ENCODE results near the gene TMEM273.

The TMEM273 gene

DNA sequence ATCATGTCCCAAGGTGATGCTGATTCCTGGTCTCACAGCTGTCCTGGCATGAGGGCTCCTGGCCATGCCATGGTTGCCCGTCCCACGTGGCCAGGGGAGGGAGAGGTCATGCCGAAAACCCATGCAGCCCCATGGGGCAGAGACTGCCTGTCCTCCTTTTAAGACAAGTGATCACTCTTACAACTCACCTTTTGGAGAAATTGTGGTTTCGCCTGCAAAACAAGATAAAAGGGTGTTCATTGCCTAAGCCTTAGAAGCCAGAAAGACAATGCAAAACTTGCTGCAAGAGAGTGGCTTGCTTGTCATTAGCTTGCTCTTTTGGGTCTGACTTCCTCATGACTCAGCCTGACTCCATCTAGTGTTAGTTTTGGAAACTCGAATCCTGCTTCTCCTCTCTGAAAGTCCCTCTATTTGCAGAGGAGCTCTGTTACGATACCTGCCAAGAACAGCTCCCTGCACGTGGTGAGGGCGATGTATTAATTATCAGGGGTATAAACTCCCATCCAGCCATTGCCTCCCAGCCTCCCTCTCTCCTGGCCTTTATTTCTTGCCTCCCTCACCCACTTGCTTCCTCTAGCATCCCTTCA is 26.7 kb downstream of the TMEM273 start:
- DNase-seq: no peak

DNA sequence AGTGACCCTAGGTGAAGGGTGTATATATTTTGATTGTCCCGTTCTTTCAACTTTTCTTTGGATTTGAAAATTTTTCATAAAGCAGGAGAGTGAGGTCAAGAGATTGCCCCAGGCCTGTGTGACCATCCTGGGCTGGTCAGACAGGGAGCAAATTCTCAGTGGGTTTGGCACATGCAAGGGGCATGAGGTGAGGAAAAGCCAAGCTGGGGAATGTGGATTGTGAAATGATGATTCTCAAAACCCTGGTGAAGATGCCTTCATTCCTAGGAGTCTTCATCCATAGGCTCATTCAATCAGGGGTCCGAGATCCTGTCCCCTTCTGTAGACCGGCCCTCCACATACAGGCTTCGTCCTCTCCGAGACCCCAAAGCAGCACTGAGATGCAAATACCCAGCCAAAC is 27.4 kb downstream of the TMEM273 start:
- DNase-seq: no peak

DNA sequence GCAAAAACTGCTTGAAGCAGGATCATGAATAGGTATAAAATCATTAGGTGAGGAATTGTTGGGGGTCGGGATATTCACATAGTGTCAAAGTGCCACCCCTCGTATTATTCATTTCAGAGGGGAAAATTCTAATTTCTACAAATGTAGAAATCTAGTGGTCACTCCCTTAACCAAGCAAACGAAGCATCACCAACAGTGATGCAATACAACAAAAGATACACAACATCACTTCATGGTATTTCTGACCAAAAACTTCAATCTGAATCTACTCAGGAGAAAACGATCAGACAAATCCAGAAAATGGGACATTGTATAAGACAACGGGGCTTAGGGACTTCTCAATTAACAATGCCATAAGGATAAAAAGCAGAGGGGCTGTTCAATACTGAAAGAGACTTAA is 28.1 kb downstream of the TMEM273 start:
- DNase-seq: no peak

DNA sequence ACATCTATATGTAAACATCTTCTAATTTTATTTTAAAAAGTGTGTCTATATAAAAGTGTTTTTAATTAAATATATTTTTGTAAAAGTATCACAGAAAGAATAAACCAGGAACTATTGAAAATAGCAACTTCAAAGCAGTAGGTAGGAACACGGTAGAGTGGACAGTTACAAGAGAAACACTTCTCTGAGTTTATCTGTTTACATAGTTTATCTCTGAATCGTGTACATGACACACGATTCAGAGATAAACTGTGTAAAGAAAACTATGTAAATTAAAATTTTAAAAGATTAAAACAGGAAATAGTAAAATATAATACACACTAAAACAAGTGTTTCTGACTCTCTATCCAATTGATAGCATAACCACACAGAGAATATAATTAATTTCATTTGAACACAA is 29.3 kb downstream of the TMEM273 start:
- no peak for DNase-seq

DNA sequence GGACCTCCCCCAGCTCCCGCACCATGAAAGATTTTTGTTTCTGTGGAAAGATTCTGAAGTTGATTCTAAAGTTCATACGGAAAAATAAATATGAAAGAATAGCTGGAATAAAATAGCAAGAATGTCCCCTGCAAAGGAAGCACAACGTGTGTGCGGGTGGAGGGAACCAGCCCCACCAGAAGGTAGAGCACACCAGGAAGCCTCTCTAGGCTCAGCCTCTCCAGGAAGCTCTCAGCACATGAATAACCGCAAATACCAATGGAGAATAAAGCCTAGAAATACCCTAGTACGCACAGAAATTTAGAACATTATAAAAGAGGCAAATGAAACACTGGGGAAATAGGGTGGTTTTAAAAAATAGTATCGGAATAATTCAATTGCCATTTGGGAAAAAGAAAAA is 29.8 kb downstream of the TMEM273 start:
- no peak for DNase-seq

DNA sequence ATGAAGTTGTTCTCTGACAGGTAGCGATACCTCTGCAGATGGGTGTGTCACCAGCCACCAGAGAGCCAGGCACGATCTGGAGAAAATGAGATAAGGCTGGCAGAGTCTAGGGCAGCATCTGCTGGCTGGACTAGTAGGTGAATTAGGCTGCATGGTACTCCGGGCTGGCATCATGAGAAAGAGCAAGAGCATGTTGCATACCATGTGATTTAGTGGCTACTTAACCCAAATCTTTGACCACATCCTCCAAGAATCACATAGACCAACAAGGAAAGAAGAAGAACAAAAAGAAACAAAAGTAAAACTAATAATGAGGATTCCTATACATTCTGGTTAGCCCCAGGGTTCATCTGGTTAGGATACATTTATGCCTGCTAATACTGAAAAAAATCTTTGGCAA is 31.0 kb downstream of the TMEM273 start:
- no peak for DNase-seq

DNA sequence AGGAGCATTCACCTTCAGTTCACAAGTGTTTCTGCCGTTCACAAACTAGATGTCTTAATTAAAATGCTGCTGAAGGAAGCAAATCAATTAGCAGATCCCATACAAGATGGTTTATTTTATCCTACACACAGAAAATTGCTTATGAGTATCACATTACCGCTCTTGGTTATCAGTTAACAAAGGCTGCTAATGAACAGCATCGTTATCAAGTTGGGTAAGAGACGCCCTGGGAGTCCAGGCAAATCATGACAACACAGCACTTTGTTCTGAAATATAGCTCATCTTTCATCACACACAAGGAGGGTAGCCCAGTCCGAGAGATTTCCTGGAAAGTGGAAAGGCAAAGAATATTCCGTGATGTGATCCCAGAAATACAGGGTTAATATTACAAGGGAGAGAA is 33.5 kb downstream of the TMEM273 start:
- no peak for DNase-seq

DNA sequence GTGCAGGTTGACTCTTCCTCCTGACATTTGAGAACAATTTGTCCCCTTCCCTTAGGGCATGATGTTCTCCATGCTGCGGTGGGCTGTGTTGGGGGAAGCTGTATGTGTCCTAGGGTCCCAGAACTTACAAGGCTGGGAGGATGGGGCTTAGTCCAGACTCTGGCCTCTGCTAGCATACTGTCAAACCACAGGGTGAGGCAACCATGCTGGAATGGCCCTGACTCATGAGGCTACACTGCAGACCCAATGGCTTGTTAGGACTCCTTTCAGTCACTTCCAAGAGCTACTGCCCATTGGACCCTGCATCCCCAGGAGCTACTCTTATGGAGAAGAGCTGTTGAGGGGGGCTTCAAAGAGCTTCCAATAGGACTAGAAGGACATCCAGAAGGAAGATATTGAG is 34.2 kb downstream of the TMEM273 start:
- DNase-seq: no peak

DNA sequence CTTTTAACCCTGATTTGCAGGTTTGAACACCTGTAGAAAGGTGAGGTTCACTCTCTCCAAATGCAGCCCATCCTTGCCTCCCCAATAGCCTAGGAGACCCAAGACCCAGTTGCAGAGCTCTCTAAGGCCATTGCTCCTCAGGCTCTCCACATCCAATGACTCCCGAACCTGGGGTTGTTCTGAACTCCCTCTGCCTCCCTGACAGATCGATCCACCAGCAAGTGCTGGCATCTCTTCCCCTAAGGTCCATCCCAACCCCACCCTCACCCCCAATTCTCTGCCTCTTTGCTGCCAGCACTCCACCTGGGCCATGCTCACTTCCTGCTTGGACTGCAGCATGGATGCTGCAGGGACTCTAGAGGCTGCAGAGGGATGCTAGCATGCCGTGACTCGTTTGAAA is 35.1 kb downstream of the TMEM273 start:
- DNase-seq: no peak

DNA sequence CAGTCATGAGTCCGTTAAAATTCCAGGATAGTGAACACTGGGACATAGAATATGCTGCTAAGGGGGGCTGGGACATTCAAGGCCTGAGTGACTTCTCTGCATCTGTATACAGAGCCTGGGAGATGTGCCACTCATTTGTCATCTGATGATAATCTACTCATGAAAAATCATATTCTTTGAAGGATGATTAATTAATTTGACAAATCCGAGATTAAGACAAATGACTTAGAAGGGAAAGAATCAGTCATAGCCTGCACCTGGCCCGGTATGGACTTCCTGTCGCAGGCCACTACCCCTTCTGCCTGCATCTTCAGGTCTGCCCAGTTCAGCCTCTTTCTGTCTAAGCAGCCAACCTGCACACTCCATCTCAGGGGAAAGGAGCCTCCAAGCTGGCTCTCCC is 35.5 kb downstream of the TMEM273 start:
- no peak for DNase-seq

DNA sequence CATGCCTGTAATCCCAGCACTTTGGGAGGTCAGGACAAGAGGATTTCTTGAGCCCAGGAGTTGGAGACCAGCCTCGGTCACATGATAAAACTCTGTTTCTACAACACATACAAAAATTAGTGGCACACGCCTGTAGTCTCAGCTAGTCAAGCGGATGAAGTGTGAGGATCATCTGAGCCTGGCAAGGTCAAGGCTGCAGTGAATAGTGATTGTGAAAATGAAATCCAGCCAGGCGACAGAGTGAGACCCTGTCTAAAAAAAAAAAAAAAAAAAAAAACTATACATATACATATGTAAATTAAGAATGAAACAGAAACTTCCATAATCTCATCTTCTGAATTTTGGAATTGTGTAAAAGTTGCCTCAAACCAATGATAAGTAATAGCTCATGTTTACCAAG is 36.2 kb downstream of the TMEM273 start:
- no peak for DNase-seq

DNA sequence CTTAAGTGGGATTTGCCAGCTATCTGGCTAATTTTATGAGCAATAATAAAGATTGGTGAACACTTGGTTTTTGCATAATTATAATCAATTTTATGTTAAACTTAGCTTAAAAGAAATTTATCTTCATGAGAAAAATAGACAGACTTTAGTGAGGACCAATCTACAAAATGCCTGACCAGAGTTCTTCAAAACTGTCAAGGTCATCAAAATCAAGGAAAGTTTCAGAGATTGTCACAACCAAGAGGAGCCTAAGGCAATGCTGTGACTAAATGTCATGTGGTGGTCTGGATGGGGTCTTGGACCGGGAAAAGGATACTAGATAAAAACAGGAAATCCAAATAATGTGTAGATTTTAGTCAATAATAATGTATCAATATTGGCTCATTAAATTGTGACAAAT is 36.7 kb downstream of the TMEM273 start:
- no peak for DNase-seq

DNA sequence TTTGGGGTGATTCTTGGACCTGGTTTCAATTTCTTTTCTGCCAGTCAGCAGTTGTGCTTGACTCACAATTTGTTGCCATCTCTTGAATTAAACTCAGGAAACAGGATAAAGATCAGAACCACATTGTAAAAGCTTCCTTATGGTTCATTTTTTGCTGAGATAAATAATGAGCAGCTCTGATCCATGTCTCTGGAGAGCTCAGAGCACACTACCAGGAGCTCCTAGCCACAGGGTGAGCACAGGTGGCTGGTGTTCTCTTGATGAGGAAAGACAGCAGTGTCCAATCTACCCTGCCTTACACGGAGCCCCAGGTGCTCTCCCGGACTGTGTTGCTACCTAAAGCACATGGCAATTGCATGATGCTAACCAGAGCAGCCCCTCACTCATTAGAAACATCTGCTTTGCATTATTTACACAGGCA is 37.2 kb downstream of the TMEM273 start:
- DNase-seq: no peak

DNA sequence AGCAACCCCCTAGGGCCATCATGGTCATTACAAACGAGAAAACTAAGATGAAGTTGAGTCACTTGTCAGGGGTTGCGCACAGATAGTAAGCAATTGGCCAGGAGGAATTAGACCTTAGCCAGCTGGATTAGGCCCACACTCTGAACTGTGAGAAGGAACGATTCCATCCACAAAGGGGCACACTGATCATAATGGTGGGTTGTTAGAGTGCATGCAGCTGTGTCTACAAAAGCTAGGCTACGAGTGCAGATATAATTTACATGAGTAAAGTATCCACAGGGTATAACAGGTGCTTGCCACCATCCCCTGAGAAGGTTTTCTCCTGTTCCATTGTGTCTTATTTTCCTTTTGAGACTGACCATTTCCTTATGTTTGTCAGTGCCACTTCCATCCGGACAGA is 37.8 kb downstream of the TMEM273 start:
- DNase-seq: no peak

DNA sequence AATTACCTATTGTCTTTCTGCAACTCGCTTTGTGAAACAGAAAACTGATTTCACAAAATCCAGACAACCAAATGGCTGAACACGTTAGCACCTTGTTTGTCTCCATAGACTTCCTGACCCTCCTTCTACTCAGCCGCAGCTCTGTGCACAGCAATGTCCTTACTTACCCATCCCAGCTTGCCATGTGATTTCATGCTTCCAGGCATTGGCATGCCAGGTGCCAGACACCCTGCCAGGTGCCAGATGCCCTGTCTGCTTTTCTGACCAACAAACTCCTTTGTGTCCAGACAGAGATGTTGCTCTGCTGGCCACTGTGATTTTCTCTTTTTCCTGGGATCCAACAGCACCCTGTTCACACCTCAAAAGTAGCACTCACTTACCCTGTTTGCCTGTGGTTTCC is 38.3 kb downstream of the TMEM273 start:
- DNase-seq: no peak

DNA sequence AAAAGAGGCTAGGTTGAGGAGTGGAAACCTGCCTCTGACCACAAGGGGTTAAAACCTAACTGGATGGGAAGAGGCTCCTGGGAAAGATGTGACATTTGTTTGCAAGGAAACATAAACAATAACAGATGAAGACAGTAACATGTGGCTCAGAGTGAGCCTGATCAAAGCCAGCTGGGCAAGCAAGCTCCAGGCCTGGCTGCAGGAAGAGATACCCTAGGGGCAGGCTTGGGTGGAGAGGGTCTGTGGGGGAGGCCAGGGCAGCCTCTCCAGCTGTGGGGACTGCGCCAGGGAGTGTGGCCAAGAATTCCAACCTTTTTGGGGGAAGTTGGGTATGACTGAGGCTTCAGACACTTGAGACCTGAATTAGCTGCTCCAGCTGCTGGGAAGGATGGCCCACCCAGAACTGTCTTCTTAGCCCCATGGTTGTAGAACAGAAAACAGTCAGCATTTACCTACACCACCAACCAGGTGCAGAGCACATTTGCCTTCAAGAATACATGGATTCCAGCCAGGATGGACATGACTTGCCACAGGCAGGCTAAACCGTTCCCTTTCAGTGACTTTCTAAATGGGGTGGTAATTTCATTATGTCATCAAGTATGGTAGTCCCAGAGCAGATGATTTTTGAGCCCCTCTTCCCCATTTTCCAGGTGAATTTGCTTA is 44.0 kb downstream of the TMEM273 start:
- DNase-seq: no peak

DNA sequence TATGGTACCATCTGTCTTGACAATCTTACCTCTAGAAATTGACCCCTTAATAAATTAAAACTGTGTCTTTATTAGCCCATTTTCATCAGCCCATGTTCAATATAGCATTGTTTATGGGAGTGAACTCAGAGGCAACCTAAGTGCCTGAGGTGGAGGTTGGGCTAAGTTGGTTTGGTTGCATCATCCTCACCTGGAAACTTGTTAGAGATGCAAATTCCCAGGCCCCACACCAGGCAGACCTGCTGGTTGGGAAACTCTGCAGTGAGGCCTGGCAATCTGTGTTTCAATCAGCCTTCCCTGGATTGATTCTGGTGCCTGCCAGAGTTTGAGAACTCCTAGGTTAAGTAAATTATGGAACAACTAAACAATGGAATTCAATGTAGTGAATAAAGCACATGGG is 44.9 kb downstream of the TMEM273 start:
- DNase-seq: no peak

DNA sequence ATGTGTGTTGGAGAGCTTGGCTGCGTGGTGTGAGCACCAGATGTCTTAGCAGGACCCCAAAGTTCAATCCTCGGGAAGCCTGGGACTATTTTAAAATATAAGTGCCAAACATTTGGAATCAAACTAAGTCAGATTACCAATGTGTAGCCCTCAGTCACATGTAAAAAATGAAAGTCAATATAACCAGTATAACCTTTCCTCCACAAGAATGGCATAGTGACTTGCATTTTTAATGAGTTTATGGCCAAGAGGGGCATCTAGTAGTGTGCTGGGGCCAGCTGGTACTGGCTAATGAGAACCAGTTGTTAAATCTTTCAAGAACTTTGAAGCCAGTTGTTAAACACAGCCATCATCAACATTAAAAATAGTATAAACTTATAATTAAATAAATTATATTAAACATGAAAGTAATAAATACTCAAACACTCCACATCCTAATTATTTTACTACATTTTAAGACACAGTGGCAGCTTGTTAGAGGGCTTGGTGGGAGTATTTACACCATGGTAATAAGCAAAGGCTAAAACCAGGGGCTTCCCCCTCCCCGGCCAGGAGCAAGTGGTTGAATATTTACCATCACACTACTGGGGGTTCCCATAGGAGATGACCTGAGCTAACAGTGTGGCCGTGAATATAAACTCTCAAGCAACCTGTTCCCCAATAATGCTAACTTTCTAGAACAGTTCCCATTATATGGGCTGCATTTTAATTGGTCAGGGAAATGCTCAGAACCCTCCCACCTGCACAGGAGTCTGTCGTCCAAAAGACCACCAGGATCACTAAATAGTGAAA is 46.5 kb downstream of the TMEM273 start:
- DNase-seq: no peak

DNA sequence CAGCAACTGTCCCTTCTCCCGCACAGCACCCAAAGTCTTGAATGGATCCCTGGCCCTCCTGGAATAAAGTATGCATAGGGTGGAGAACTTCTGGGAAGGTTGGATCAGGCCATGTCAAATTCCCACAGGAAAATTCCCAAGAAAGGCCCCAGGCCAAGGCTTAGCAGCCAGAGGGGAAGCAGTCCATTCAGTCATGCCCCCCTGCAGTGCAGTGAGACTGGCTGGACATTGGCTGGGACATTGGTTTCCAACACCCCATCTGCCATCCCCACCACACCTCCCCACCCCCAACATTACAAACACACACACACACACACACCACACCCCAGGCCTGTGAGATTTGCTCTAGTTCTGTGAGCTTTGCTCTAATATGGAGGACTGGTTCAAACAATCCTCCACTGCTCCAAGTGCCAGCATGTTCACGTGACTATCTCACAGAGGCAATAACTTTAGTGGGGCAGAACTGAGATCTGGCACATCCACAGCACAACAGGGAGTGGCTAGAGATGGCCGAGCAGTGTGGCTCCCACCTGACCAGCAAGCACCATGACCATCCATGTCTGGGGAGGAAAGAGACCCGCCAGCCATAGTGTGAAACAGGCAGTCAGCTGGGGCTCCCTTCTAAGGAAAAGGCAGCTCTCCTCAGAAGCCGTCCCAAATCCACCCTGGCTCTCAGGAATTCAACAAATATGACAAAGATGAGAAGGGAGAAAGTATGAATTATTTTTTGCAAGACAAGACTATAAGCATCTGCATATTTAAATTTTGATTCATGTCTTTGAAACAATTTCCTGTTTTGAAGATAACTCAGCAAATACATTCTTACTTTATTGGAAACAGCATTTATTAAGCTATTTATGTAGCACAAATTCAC is 47.6 kb downstream of the TMEM273 start:
- DNase-seq: no peak

DNA sequence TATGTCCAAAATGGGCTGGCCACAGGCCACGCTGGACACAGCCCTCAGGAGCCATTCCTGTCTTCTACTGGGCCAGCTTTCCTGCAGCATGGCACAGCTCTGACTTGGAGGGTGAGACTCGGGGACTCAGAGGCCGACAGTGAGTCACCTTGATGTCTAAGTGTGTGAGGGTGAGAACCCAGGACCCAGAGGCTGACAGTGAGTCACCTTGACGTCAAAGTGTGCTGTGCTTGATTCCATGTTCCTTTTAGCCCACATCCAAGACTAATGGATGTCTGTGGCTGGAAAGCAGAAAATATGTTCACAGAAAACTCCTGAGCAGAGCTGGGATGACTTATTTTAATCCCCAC is 48.4 kb downstream of the TMEM273 start:
- DNase-seq: no peak

DNA sequence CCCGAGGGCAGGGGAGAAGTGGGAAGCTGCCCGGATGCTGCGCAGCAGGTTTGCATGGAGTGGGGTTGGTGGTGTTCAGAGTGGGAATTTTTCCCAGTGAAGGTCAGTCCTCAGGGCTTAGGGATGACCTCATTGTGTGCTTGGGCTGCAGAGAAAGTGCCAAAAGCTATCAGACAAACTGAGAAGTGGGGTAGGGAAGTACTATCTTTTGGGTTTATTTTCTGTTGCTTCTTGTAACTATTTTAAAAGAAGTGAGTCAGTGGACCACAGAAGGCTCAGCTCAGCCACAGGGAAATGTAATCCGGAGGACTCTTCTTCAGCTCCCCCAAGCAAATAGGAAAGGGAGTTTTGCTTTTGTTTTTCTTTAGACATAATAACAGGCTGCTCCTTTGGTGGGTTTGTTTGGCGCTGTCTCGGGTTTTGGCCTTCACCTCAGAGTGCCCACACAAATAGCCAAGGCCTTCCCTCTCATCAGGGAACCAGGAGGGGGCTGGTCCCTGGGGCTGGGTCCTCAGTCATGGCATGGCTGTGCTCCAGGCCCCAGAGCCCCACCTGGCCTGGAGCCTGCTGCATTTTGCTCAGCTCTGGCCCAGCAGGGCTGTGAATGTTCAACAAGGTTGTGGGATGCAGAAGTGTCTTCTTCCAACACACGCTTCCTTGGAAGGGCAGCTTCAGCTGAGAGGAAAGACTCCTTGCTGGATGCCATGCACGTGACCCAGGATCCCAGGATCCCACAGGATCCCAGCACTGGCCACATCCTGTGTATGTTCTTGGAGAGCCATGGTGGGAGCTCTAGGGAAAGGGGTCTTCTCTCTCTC is 49.0 kb downstream of the TMEM273 start:
- DNase-seq: no peak

DNA sequence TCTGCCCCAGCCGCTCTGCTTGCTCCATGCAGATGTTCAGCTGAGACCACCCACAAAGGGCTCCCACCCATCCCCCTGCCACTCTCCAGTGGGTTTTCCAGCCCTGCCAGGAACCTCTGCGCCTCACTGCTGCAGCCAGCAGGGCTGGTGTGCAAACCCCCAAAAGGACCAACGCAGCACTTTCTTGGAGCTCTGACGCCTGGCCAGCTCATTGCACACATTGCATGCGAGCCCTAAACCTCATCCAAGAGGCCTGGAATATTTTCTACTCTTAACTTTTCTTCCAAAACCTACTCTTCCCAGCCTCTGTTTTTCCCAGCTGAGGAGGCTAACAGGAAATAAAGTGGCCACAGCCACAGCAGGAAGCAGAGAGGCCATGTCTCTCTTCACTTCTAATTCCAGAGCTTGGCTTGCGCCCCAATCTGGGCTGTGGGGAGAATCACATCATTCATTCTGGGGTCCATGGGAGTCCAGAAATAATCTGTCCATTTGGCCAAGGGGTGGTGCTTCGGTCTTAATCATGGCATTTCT is 49.8 kb downstream of the TMEM273 start:
- no peak for DNase-seq
